Neuronal stem cell (in vitro differentiated cells): Measurements from ENCODE around the gene CMKLR1.

ENCODE experiments used
- DNase-seq: peaks from one replicate; pipeline ENCODE4 v3.0.0-alpha.2; 2013; ENCODE audit warnings: low spot score
- H2AFZ ChIP-seq: one replicate; pipeline ENCODE4 v1.6.1; 2013; ENCODE audit warnings: mild to moderate bottlenecking, low read length, inconsistent platforms
- H2AK5ac ChIP-seq: 2 replicates; pipeline ENCODE4 v1.6.1; 2013; ENCODE audit warnings: low read depth, mild to moderate bottlenecking, inconsistent platforms, low read length, moderate library complexity, mixed read lengths
- H2BK120ac ChIP-seq: 2 replicates; pipeline ENCODE4 v1.6.1; 2013; ENCODE audit warnings: low read depth, mild to moderate bottlenecking, inconsistent platforms, low read length, moderate library complexity, mixed read lengths
- H2BK12ac ChIP-seq: one replicate; pipeline ENCODE4 v1.6.1; 2013; ENCODE audit warnings: low read length, inconsistent platforms
- H2BK15ac ChIP-seq: 2 replicates; pipeline ENCODE4 v1.6.1; 2013; ENCODE audit warnings: mild to moderate bottlenecking, low read length, inconsistent platforms, mixed read lengths
- H2BK5ac ChIP-seq: one replicate; pipeline ENCODE4 v1.6.1; 2013; ENCODE audit warnings: inconsistent platforms, mild to moderate bottlenecking, low read length, moderate library complexity
- H3K14ac ChIP-seq: one replicate; pipeline ENCODE4 v1.6.1; 2013; ENCODE audit warnings: low read length, inconsistent platforms
- H3K18ac ChIP-seq: 2 replicates; pipeline ENCODE4 v1.6.1; 2013; ENCODE audit warnings: low read length, inconsistent platforms
- H3K23ac ChIP-seq: 2 replicates; pipeline ENCODE4 v1.6.1; 2013; ENCODE audit warnings: low read depth, mild to moderate bottlenecking, mixed read lengths, low read length, inconsistent platforms; ENCODE audit not compliant: poor library complexity
- H3K27ac ChIP-seq: replicated peaks from 3 replicates; pipeline ENCODE4 v1.5.1; 2013; ENCODE audit warnings: low read length, inconsistent platforms
- H3K27me3 ChIP-seq, 3 experiments: 2 replicates each; pipeline ENCODE4 v1.6.1; 2013; ENCODE audit warnings: low read length in 3 of 3, mild to moderate bottlenecking in 2 of 3, inconsistent platforms in 1 of 3, low read depth in 1 of 3, mixed read lengths in 1 of 3, moderate library complexity in 1 of 3; ENCODE audit not compliant: control insufficient read depth in 3 of 3, insufficient read depth in 3 of 3
- H3K36me3 ChIP-seq, 2 donors: replicated peaks in 1 of 2; 2 replicates each; pipeline ENCODE4 v1.6.1; 2013; ENCODE audit warnings: low read length in 2 of 2; ENCODE audit not compliant: control insufficient read depth in 2 of 2, insufficient read depth in 2 of 2
- H3K4ac ChIP-seq: 2 replicates; pipeline ENCODE4 v1.6.1; 2013; ENCODE audit warnings: inconsistent platforms, mild to moderate bottlenecking, low read length, moderate library complexity
- H3K4me1 ChIP-seq, 2 donors: 1 replicate in 1 of 2; 2 replicates in 1 of 2; pipeline ENCODE4 v1.6.1; 2013; ENCODE audit warnings: low read length in 2 of 2, low read depth in 1 of 2; ENCODE audit not compliant: control insufficient read depth in 2 of 2, insufficient read depth in 1 of 2
- H3K4me2 ChIP-seq: one replicate; pipeline ENCODE4 v1.6.1; 2013; ENCODE audit warnings: mild to moderate bottlenecking, low read length, inconsistent platforms; ENCODE audit not compliant: insufficient read depth, poor library complexity, severe bottlenecking
- H3K4me3 ChIP-seq, 2 donors: 2 replicates each; pipeline ENCODE4 v1.5.1; 2013; ENCODE audit warnings: low read length in 2 of 2, mild to moderate bottlenecking in 2 of 2, inconsistent platforms in 1 of 2, moderate library complexity in 1 of 2
- H3K79me1 ChIP-seq: one replicate; pipeline ENCODE4 v1.6.1; 2013; ENCODE audit warnings: low read depth, mild to moderate bottlenecking, inconsistent platforms, low read length, moderate library complexity
- H3K9ac ChIP-seq: one replicate; pipeline ENCODE4 v1.6.1; 2013; ENCODE audit warnings: mild to moderate bottlenecking, low read depth, low read length, inconsistent platforms; ENCODE audit not compliant: poor library complexity
- H3K9me3 ChIP-seq, 2 donors: replicated peaks in 1 of 2; 2 replicates each; pipeline versions ENCODE3 to v1.6.1; 2013; ENCODE audit warnings: low read length in 2 of 2, mild to moderate bottlenecking in 2 of 2, inconsistent platforms in 1 of 2, low read depth in 1 of 2, mixed read lengths in 1 of 2, moderate library complexity in 1 of 2; ENCODE audit not compliant: control insufficient read depth in 2 of 2, insufficient read depth in 1 of 2
- H4K8ac ChIP-seq: one replicate; pipeline ENCODE4 v1.6.1; 2013; ENCODE audit warnings: low read depth, mild to moderate bottlenecking, inconsistent platforms, low read length, moderate library complexity
- H4K91ac ChIP-seq: one replicate; pipeline ENCODE4 v1.6.1; 2013; ENCODE audit warnings: low read length, low read depth, mild to moderate bottlenecking, inconsistent platforms; ENCODE audit not compliant: poor library complexity
- WGBS, 2 donors: extraction: QIAGEN DNeasy Blood & Tissue Kit; methylation state at CpG; one replicate each; pipeline ENCODE4 v1.1.7; 2013; ENCODE audit warnings: missing lambda C conversion rate in 2 of 2, mixed read lengths in 1 of 2; ENCODE audit not compliant: insufficient read length in 2 of 2, insufficient replicate concordance in 1 of 2; ENCODE audit errors: extremely low coverage in 2 of 2; 5-methylcytosine and 5-hydroxymethylcytosine counted together

The CMKLR1 gene

DNA sequence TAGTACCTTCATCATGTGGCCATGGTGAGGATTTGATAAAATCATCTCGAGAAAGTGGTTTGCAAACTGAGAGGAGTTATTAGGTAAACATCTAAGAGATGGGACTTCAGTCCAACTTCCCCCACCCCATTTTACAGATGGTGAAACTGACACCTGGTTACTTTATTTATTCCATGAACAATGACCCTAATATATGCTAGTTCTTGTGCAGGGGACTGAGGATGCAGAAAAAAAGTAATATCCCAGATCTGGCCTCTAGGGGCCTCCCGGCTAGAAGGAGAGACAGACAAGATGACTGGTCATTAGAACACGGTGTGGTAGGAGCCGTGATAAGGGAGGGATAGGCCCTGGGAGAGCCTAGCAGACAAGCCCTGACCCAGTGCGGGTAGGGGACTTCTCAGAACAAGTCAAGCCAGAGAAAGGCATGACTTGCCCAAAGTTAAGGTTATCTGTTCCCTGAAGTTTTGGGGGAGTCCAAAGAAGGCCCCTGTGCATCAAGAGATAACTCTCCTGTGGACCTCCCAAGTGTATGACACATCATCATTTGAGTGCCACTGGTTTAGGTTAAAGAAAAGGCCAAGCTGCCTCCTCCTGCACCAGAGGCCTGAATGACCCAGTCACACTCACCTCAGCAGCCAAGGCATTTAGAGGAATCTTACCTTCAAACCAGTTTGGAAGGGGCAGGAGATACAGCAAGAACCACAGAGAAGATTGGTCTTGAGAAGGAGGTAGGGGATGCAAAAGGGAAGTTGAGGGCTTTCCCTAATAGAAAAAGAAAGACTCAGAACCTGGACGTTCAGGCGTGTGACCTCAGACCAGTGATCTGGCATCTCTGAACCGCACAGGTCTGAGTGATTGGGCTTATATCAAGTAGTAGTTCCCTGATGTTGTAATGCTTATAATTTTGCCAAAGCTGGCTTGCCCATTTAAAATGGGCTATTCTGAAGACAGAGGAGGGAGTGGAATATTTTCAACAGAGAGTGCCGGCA is 1.6 kb downstream of the CMKLR1 start:
- no peaks in the 10 kb centered on the region for H3K79me1 ChIP-seq
- peaks cover 0 to 4% of the 10 kb centered on the region in 2 donors for H3K4me1 ChIP-seq
- WGBS, 2 donors, result no CpG with 5 or more reads among the region's 9 CpGs
- H3K9ac ChIP-seq, result no peak overlapping the region
- H3K9me3 ChIP-seq, result no peaks in the 10 kb centered on the region
- no peak overlapping the region for H2AK5ac ChIP-seq
- no peak overlapping the region for H3K4me2 ChIP-seq
- H3K18ac ChIP-seq, result no peak overlapping the region
- H3K14ac ChIP-seq, result no peak overlapping the region
- DNase-seq, result no peak
- H4K8ac ChIP-seq, result no peak overlapping the region
- H2BK120ac ChIP-seq, result no peak overlapping the region
- no peak overlapping the region for H2BK15ac ChIP-seq
- H3K36me3 ChIP-seq, result no peaks in the 10 kb centered on the region
- no peak overlapping the region for H3K4me3 ChIP-seq
- H2BK12ac ChIP-seq, result no peak overlapping the region
- H2BK5ac ChIP-seq, result no peak overlapping the region
- H3K27ac ChIP-seq, result no peak overlapping the region
- no peak overlapping the region for H2AFZ ChIP-seq
- H3K4ac ChIP-seq, result no peak overlapping the region
- peaks cover 0 to 13% (median 0%) of the 10 kb centered on the region in 3 experiments for H3K27me3 ChIP-seq
- H3K23ac ChIP-seq, result no peak overlapping the region
- no peak overlapping the region for H4K91ac ChIP-seq

DNA sequence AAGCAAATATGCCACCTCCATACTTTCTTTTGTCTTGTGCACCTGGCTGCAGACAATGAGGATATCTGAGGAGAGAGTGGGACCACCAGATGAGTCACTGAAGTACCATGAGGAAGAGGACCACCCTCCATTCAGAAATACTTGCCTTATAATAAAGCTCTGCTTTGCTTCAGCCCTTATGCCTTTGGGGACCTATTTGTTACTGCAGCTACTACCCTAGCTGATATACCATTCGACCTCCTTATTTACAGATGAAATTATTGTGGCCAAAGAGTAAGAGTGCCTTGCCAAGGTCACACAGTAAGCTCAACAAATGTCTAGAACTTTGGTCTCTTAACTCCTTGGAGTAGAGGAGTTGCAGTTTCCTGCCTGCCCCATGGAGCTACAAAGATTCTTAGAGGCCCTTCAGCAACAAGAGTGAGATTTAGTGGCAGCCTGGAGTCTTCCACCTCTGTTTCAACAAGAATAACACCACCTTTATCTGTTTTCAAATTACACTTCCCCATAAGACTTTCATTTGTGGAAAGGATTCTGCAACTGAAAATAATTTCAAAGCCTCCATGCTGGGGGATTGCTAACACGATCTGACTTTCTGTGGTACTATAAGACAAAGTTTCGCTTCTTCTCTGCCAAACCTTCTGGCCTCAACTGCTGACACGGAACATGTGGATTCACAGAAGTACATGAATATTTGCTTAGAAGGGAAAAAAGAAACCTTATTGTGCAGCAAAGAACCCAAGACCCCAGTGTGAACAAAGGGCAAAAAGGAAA is 3.6 kb downstream of the CMKLR1 start:
- H2BK5ac ChIP-seq, result no peak overlapping the region
- no peaks in the 10 kb centered on the region for H3K36me3 ChIP-seq
- H3K4me2 ChIP-seq, result no peak overlapping the region
- peaks cover 0 to 4% of the 10 kb centered on the region in 2 donors for H3K4me1 ChIP-seq
- WGBS, 2 donors, result no CpG with 5 or more reads among the region's 4 CpGs
- H3K27ac ChIP-seq, result no peak overlapping the region
- no peak overlapping the region for H4K8ac ChIP-seq
- DNase-seq, result no peak
- no peak overlapping the region for H3K9ac ChIP-seq
- no peaks in the 10 kb centered on the region for H3K9me3 ChIP-seq
- H4K91ac ChIP-seq, result no peak overlapping the region
- H2BK12ac ChIP-seq, result no peak overlapping the region
- H3K14ac ChIP-seq, result no peak overlapping the region
- H2BK15ac ChIP-seq, result no peak overlapping the region
- H3K18ac ChIP-seq, result no peak overlapping the region
- no peak overlapping the region for H2AFZ ChIP-seq
- no peak overlapping the region for H3K4me3 ChIP-seq
- H3K23ac ChIP-seq, result no peak overlapping the region
- peaks cover 0 to 13% (median 0%) of the 10 kb centered on the region in 3 experiments for H3K27me3 ChIP-seq
- no peaks in the 10 kb centered on the region for H3K79me1 ChIP-seq
- no peak overlapping the region for H2AK5ac ChIP-seq
- H2BK120ac ChIP-seq, result no peak overlapping the region
- H3K4ac ChIP-seq, result no peak overlapping the region

DNA sequence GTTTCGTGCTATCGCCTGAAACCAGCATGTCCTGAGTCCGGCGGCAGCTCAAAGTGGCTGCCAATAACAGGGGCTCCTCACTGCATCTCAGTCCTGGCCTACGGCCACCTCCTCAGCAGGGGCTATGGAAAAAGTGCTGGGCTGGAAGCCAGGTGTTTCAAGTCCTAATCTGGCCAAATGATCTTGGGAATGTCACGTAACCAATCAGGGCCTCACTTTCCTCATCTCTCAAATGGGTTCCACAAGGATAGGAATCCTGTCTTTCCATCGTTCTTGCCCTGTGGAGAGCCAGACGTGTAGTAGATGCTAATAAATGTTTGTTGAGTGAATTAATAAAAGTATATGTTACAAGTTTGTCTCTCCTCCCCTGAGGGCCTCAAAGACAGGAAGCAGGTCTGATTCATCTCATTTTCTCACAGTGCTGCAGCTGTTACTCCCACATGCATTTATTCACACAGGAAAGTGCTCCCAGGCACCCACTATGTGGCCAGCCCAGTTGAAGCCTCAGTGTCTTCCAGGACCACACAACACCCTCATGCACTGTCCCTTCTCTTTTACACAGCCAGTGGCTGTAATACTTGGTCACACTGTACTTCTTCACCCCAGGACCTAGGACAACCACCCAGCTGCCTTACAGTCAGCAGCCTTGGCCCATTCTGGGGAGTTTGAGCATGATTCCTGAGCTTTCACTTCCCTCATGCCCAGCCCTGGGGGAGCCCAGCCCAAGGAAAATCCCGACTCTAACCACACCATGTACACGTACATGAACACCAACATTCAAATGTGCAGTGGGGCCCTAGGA is 5.0 kb downstream of the CMKLR1 start:
- Histone ChIP-seq H3K4me1 (peaks cover 0 to 1% of the 10 kb centered on the region in 2 donors), H3K9me3 (no peaks in the 10 kb centered on the region), H2AK5ac (no peak overlapping the region), H3K27ac (no peak overlapping the region), H3K4me3 (no peak overlapping the region), H4K91ac (peak overlapping the region; percentile 13), H3K36me3 (no peaks in the 10 kb centered on the region), H2AFZ (no peak overlapping the region), H3K23ac (no peak overlapping the region), H3K14ac (no peak overlapping the region), H3K4me2 (no peak overlapping the region), H2BK15ac (no peak overlapping the region), H2BK120ac (no peak overlapping the region), H3K9ac (no peak overlapping the region), H2BK5ac (no peak overlapping the region), H3K18ac (peak overlapping the region; percentile 21), H4K8ac (no peak overlapping the region), H3K79me1 (no peaks in the 10 kb centered on the region), H3K27me3 (peaks cover 0 to 13% (median 0%) of the 10 kb centered on the region in 3 experiments), H2BK12ac (no peak overlapping the region), H3K4ac (no peak overlapping the region)
- DNase-seq, result no peak
- no CpG with 5 or more reads among the region's 10 CpGs for WGBS, 2 donors
